ENCODE measurements around the gene TUBGCP5.

GRCh38 chr15:22979238-22980188 lies 59.9 kb downstream of the TUBGCP5 start:
- TF ChIP-seq CTCF (IDR thresholded peaks at IDR 0.05): no peak
- no peak for TF ChIP-seq EZH2 (IDR thresholded peaks at IDR 0.05; ENCODE audit: borderline replicate concordance, insufficient read depth, low read depth, low read length, poor library complexity, severe bottlenecking)

All from B cell (primary cell).